ENCODE results near the gene OGFR.

Gene OGFR

DNA sequence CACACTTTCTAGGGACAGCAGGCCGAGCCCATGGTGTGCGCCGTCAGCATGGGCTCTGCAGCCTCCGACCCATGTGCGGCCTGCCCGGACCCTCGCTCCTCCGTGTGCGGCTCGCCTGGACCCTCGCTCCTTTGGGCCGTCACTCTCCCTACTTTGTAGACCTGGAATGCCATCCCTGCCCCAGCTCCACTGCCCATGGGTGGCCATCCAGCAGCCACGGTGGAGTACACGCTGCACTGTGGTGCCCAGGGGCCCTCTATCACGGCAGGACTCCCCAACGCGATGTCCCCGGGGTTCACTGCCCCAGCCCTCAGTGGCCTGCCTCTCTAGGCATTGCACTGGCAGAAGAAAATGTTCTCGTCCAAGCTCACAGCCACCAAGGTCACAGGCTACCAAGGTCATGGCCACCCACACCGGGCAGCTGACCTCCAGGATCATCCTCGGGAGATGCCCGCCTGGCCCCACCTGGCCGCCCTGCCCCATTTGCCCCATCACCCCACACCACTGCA is 32.5 kb upstream of the OGFR start:
- Histone ChIP-seq H3K4me1 (ENCODE audit: control insufficient read depth, insufficient read depth, low read length) (no peaks in the 10 kb centered on the region), H3K27me3 (ENCODE audit: control insufficient read depth, insufficient read depth, low read length) (no peaks in the 10 kb centered on the region), H3K9me3 (ENCODE audit: control insufficient read depth, insufficient read depth, low read length) (no peaks in the 10 kb centered on the region)

DNA sequence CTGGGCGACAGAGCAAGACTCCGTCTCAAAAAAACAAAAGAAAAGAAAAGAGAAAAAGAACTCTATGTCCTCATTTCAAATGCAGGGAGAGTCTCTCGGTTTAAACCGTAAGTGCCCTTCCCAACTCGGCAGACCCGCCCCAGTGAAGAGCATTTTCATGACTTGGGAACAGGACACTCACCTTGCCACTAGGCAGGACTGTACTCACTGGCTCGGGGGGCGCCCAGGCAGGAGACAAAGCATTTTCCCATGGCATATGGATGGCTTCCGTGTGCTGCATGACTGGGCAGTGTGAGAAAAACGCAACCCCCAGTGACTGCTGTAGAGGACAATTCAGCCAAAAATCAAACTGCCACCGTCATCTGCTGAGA is 32.0 kb upstream of the OGFR start:
- Histone ChIP-seq H3K27me3 (ENCODE audit: control insufficient read depth, insufficient read depth, low read length) (no peaks in the 10 kb centered on the region), H3K36me3 (ENCODE audit: control insufficient read depth, insufficient read depth, low read length) (no peaks in the 10 kb centered on the region), H3K9me3 (ENCODE audit: control insufficient read depth, insufficient read depth, low read length) (no peaks in the 10 kb centered on the region), H3K4me1 (ENCODE audit: control insufficient read depth, insufficient read depth, low read length) (no peaks in the 10 kb centered on the region), H3K4me3 (ENCODE audit: low read depth, low read length) (no peak overlapping the region), H3K9ac (ENCODE audit: low read depth, low read length) (no peak overlapping the region)

More for the DNA sequence above, 32.5 kb upstream of the OGFR start:
- no peaks in the 10 kb centered on the region for H3K36me3 ChIP-seq (ENCODE audit: control insufficient read depth, insufficient read depth, low read length)
- H3K9ac ChIP-seq (ENCODE audit: low read depth, low read length), result no peak overlapping the region
- H3K4me3 ChIP-seq (ENCODE audit: low read depth, low read length), result no peak overlapping the region

DNA sequence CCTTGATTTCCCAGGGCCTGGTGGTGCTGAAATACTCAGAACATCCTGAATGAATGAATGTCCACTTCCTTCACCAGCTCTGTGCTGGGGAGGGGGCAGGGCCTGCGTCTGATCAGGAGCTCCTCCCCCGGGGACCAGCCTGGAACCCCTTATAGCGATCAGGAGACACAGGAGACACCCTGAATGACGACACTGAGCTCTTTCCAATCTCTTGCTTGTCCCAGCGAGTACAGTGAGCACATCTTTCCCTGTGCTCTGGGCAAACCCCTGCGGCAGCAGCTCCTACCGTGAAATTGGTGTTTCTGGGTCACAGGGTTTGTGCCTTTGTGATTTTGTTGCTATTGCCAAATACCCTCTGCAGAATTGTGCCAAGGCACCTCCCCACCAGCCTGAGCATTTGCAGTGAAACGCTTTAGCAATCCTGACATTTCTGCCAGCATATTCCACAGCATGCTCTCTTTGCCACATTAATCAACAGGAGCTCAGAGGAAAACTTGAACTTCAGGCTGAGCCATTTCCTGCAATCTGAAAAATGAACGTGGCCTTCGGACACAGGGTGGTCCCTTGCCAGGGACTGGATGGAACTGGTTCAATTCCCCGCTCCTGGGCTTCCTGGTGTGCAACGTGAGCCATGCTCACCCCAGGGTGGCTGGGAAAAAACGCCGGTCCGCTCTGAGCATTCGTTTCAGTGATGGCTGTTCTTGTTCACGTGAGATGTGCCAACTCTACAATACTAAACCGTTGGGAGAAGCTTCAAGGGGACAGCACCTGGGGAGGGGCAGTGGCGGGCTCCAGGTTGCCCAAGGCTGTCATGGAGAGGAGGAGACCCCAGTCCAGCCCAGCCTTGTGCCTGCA is 31.4 kb upstream of the OGFR start:
- no peak overlapping the region for H3K9ac ChIP-seq (ENCODE audit: low read depth, low read length)
- no peak overlapping the region for H3K4me3 ChIP-seq (ENCODE audit: low read depth, low read length)
- H3K4me1 ChIP-seq (ENCODE audit: control insufficient read depth, insufficient read depth, low read length), result no peaks in the 10 kb centered on the region
- no peaks in the 10 kb centered on the region for H3K9me3 ChIP-seq (ENCODE audit: control insufficient read depth, insufficient read depth, low read length)
- no peaks in the 10 kb centered on the region for H3K27me3 ChIP-seq (ENCODE audit: control insufficient read depth, insufficient read depth, low read length)
- no peaks in the 10 kb centered on the region for H3K36me3 ChIP-seq (ENCODE audit: control insufficient read depth, insufficient read depth, low read length)

DNA sequence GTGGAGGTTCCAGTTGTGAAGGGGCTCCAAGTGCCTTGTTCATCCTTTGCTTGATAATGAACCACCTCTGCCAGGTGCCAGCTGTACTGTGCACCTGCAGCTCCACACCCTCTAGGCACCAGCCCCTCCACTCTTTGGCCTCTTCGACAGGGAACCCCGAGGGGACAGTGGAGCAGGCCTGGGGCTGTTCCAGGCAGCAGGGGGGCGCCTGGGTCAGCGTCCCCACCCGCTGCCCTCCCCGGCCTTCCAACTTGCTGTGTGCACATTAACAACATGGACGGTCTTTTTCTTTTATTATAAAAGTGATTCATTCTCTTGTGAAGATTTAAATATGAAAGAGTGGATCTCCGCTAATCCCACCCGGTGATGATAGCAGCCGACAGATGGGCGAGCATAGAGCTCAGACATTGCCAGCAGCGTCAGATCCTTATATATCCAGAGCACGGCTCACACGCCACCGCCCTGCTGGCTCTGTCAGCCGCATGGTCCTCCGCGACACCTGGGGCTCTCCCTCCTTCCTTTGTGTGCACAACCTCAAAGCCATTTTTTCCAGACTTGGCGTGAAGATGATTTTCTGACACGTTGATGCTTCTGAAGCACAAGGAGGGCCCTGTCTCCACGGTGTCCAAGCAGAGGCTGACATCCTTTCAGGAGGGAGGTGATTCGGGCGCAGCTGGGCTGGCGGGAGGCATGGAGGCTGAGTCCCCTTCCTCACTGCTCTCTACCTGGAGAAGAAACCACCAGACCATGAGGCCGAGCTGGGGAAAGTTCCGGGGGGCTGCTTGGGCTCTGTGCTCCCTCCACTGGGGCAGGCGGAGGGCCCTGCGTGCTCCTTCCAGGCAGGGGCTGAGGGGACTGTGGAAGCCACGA is 30.6 kb upstream of the OGFR start:
- no peaks in the 10 kb centered on the region for H3K4me1 ChIP-seq (ENCODE audit: control insufficient read depth, insufficient read depth, low read length)
- no peak overlapping the region for H3K9ac ChIP-seq (ENCODE audit: low read depth, low read length)
- no peaks in the 10 kb centered on the region for H3K36me3 ChIP-seq (ENCODE audit: control insufficient read depth, insufficient read depth, low read length)
- no peaks in the 10 kb centered on the region for H3K9me3 ChIP-seq (ENCODE audit: control insufficient read depth, insufficient read depth, low read length)
- no peaks in the 10 kb centered on the region for H3K27me3 ChIP-seq (ENCODE audit: control insufficient read depth, insufficient read depth, low read length)
- no peak overlapping the region for H3K4me3 ChIP-seq (ENCODE audit: low read depth, low read length)

DNA sequence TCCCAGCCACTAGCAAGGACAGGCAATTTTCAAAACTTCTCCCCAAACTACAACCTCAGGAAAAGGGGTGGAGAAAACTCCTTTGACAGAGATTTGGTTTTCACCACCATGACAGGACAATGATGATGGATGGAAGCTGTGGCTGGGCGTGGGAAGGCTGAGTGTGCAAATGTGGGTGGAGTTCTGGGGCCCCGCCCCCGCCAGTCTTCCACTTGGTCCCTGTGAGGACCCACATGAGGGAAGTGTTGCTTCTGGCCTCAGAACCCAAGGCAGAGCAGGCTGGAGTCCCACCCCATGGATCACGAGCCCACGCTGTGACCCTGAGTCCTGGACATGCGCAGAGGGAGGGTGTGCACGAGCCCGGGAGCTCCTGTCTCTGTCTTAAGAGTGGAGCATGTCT is 29.9 kb upstream of the OGFR start:
- Histone ChIP-seq H3K27me3 (ENCODE audit: control insufficient read depth, insufficient read depth, low read length) (no peaks in the 10 kb centered on the region), H3K4me3 (ENCODE audit: low read depth, low read length) (no peak overlapping the region), H3K36me3 (ENCODE audit: control insufficient read depth, insufficient read depth, low read length) (no peaks in the 10 kb centered on the region), H3K4me1 (ENCODE audit: control insufficient read depth, insufficient read depth, low read length) (no peaks in the 10 kb centered on the region), H3K9ac (ENCODE audit: low read depth, low read length) (no peak overlapping the region), H3K9me3 (ENCODE audit: control insufficient read depth, insufficient read depth, low read length) (no peaks in the 10 kb centered on the region)

DNA sequence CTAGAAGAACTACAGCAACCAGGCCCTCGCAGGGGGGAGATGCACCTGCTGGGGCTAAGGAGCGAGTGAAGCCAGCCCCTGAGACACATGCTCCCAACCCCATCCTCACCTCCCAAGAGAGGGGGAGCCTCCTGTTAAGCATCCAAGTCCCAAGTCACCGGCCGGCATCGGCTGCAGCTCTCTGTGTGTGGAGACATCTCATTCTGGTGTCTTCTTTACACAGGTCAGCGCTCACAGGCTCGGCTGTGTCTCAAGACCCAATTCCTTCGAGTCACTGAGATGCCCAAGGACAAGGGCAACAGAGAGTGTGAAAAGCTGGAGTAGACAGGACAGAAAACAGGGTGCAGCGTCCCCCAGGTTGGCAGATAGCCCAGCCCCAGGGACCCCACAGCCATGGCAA is 29.4 kb upstream of the OGFR start:
- Histone ChIP-seq H3K9me3 (ENCODE audit: control insufficient read depth, insufficient read depth, low read length) (no peaks in the 10 kb centered on the region), H3K36me3 (ENCODE audit: control insufficient read depth, insufficient read depth, low read length) (no peaks in the 10 kb centered on the region), H3K9ac (ENCODE audit: low read depth, low read length) (no peak overlapping the region), H3K4me3 (ENCODE audit: low read depth, low read length) (no peak overlapping the region), H3K4me1 (ENCODE audit: control insufficient read depth, insufficient read depth, low read length) (no peaks in the 10 kb centered on the region), H3K27me3 (ENCODE audit: control insufficient read depth, insufficient read depth, low read length) (no peaks in the 10 kb centered on the region)

DNA sequence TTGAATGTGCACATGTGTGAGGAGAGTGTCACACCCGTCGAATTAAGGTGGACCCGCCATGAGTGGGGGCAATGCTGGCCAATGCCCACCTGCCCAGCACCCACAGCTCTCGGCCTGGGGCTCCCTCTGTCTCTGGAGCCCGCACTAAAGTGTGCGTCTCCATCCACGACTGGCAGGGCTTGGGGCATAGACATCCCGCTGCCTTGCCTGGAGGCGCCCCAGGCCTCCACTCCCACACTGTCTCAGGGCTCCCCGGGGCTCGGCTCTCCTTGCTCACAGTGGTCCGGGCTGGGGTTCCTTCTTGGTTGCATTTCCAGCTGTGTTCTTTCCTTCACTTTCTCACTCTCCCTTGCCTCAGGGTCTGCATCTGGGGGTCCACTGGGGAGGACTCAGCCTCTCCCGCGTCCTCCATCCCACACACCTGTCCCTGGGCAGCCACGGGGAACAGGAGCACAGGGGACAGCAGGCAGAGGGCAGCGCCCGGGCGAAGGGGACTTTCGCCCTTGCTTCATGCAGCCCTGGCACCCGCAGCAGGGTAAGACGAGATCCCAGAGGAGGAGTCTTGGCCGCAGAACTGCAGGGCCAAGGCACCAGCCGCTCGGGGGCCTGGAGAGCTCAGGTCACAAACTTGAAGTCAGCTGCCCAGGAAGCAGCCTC is 28.5 kb upstream of the OGFR start:
- Histone ChIP-seq H3K9me3 (ENCODE audit: control insufficient read depth, insufficient read depth, low read length) (no peaks in the 10 kb centered on the region), H3K9ac (ENCODE audit: low read depth, low read length) (no peak overlapping the region), H3K27me3 (ENCODE audit: control insufficient read depth, insufficient read depth, low read length) (no peaks in the 10 kb centered on the region), H3K4me1 (ENCODE audit: control insufficient read depth, insufficient read depth, low read length) (no peaks in the 10 kb centered on the region), H3K4me3 (ENCODE audit: low read depth, low read length) (no peak overlapping the region), H3K36me3 (ENCODE audit: control insufficient read depth, insufficient read depth, low read length) (no peaks in the 10 kb centered on the region)

DNA sequence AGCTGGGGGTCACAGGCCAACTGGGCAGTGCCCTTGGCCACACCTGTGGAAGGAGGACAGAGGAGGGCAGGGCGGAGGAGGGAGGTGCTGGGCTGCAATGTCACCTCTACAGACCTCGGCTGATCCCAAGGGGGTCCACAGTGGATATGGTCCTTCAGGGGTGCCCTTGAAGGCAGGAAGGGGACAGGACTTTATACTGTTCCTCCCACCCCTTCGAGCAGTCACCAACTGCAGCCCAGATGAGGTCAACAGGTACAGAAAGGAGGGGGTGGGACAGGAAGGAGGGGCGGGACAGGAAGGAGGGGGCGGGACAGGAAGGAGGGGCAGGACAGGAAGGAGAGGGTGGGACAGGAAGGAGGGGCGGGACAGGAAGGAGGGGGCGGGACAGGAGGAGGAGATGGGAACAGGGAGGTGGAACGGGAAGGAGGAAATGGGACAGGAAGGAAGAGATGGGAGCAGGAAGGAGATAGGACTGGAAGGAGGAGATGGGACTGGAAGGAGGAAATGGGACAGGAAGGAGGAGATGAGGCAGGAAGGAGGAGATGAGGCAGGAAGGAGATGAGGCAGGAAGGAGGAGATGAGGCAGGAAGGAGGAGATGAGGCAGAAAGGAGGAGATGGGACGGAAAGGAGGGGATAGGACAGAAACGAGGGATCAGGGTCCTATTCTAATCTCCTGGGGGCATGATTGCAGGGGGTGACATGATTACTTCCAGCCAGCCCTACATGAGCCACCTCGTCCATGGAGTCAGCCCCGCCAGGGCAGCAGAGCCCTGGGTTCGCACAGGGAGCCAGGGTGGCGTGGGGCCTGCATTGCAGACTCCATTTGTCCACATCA is 27.7 kb upstream of the OGFR start:
- no peak overlapping the region for H3K9ac ChIP-seq (ENCODE audit: low read depth, low read length)

DNA sequence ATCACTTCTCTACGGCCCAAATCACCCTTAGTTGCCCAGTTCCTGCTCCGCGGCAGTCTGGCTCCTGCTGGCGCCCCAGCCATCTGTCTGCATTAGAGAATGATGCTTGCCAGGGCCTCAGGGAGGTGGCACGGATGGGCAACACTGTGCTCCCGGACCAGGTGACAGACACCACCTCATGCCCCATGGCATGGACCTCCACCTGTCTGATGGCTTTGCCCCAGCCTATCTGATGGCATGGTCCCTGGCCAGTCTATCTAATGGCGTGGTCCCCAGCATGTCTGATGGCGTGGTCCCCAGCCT is 27.2 kb upstream of the OGFR start:
- H3K9me3 ChIP-seq (ENCODE audit: control insufficient read depth, insufficient read depth, low read length), result no peaks in the 10 kb centered on the region
- no peak overlapping the region for H3K9ac ChIP-seq (ENCODE audit: low read depth, low read length)
- H3K4me1 ChIP-seq (ENCODE audit: control insufficient read depth, insufficient read depth, low read length), result no peaks in the 10 kb centered on the region
- H3K4me3 ChIP-seq (ENCODE audit: low read depth, low read length), result no peak overlapping the region
- no peaks in the 10 kb centered on the region for H3K27me3 ChIP-seq (ENCODE audit: control insufficient read depth, insufficient read depth, low read length)
- no peaks in the 10 kb centered on the region for H3K36me3 ChIP-seq (ENCODE audit: control insufficient read depth, insufficient read depth, low read length)

More for the DNA sequence above, 27.7 kb upstream of the OGFR start:
- Histone ChIP-seq H3K9me3 (ENCODE audit: control insufficient read depth, insufficient read depth, low read length) (no peaks in the 10 kb centered on the region), H3K4me1 (ENCODE audit: control insufficient read depth, insufficient read depth, low read length) (no peaks in the 10 kb centered on the region), H3K27me3 (ENCODE audit: control insufficient read depth, insufficient read depth, low read length) (no peaks in the 10 kb centered on the region), H3K36me3 (ENCODE audit: control insufficient read depth, insufficient read depth, low read length) (no peaks in the 10 kb centered on the region), H3K4me3 (ENCODE audit: low read depth, low read length) (no peak overlapping the region)

DNA sequence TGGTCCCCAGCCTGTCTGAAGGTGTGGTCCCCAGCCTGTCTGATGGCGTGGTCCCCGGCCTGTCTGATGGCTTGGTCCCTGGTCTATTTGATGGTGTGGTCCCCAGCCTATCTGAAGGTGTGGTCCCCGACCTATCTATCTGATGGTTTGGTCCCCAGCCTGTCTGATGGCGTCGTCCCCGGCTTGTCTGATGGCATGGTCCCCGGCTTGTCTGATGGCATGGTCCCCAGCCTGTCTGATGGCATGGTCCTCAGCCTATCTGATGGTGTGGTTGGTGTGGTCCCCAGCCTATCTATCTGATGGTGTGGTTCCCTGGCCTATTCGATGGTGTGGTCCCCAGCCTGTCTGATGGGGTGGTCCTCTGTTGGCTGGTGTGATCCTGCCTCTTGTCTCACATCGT is 26.6 kb upstream of the OGFR start:
- Histone ChIP-seq H3K9me3 (ENCODE audit: control insufficient read depth, insufficient read depth, low read length) (no peaks in the 10 kb centered on the region), H3K4me1 (ENCODE audit: control insufficient read depth, insufficient read depth, low read length) (no peaks in the 10 kb centered on the region), H3K36me3 (ENCODE audit: control insufficient read depth, insufficient read depth, low read length) (no peaks in the 10 kb centered on the region), H3K4me3 (ENCODE audit: low read depth, low read length) (no peak overlapping the region), H3K27me3 (ENCODE audit: control insufficient read depth, insufficient read depth, low read length) (no peaks in the 10 kb centered on the region), H3K9ac (ENCODE audit: low read depth, low read length) (no peak overlapping the region)

Measured in iPS-15b (cell line).